Activated naive CD4-positive, alpha-beta T cell treated with Interleukin-2 at 50 U/mL for 16 hours (primary cell): Measurements from ENCODE around the gene CDC42SE2.
A peak's percentile ranks its signal among the peaks of the same experiment; 100 is the strongest.
"Not testable (repeated sequence)": the region's sequence is repeated elsewhere in the genome, so short reads cannot be mapped to it uniquely, and the experiment has no call there.

Experiments used
- DNase-seq: peaks from one replicate; pipeline ENCODE4 v3.0.0-alpha.2; 2020

Gene CDC42SE2

GRCh38 chr5:131328536-131329285 is 64.9 kb downstream of the CDC42SE2 start:
- DNase-seq: no peak

DNA sequence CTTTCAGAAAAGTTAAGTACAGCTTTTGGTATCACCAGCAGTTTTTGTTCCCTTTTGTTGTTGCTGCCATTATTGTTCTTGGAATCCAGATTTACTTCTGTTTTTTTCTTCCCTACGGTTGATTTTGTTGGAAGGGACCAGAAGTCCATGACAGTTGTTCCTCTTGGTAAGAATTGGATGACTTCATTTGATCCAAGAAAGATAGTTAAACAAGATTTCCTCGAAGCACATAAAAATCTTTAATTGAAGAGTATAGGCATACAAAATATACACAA is 65.4 kb downstream of the CDC42SE2 start:
- no peak for DNase-seq

DNA sequence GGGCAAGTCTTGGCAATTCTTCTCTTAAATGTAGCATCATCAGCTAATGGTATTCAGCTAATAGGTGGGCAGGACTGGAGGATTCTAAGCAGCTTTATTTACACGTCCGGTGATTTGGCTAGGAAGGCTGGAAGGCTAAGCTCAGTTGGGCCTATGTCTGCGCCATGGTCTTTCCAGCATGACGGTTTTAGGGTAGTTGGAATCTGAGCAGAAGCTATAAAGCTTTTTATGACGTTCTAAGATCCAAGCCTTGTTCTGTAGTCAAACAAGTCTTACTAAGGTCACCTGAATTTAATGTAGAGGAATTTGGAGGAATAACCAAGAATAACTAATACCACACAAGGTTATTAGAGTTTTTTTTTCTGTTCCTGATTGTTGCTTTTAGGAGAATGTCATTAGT is 66.2 kb downstream of the CDC42SE2 start:
- DNase-seq: no peak

DNA sequence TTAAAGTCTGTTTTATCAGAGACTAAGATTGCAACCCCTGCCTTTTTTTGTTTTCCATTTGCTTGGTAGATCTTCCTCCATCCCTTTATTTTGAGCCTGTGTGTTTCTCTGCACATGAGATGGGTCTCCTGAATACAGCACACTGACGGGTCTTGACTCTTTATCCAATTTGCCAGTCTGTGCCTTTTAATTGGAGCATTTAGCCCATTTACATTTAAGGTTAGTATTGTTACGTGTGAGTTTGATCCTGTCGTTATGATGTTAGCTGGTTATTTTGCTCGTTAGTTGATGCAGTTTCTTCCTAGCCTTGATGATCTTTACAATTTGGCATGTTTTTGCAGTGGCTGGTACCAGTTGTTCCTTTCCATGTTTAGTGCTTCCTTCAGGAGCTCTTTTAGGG is 71.9 kb downstream of the CDC42SE2 start:
- DNase-seq: not testable (repeated sequence)

GRCh38 chr5:131336801-131337200 is 72.9 kb downstream of the CDC42SE2 start:
- not testable (repeated sequence) for DNase-seq

GRCh38 chr5:131337240-131338050 is 73.6 kb downstream of the CDC42SE2 start:
- DNase-seq: peak; percentile 26

- no peak for DNase-seq
Measured at GRCh38 chr5:131338051-131338453, 74.2 kb downstream of the CDC42SE2 start.

DNA sequence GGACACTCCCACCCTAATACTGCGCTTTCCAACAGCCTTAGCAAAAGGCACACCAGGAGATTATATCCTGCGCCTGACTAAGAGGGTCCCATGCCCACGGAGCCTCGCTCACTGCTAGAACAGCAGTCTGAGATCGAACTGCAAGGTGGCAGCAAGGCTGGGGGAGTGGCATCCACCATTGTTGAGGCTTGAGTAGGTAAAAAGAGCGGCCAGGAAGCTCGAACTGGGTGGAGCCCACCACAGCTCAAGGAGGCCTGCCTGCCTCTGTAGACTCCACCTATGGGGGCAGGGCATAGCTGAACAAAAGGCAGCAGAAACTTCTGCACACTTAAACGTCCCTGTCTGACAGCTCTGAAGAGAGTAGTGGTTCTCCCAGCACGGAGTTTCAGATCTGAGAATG is 80.4 kb downstream of the CDC42SE2 start:
- not testable (repeated sequence) for DNase-seq

DNA sequence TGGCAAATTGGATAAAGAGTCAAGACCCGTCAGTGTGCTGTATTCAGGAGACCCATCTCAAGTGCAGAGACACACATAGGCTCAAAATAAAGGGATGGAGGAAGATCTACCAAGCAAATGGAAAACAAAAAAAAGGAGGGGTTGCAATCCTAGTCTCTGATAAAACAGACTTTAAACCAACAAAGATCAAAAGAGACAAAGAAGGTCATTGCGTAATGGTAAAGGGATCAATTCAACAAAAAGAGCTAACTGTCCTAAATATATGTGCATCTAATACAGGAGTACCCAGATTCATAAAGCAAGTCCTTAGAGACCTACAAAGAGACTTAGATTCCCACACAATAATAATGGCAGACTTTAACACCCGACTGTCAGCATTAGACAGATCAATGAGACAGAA is 82.4 kb downstream of the CDC42SE2 start:
- not testable (repeated sequence) for DNase-seq

GRCh38 chr5:131353991-131354390 is 90.1 kb downstream of the CDC42SE2 start:
- no peak for DNase-seq

GRCh38 chr5:131355971-131356528 is 92.2 kb downstream of the CDC42SE2 start:
- DNase-seq: no peak

DNA sequence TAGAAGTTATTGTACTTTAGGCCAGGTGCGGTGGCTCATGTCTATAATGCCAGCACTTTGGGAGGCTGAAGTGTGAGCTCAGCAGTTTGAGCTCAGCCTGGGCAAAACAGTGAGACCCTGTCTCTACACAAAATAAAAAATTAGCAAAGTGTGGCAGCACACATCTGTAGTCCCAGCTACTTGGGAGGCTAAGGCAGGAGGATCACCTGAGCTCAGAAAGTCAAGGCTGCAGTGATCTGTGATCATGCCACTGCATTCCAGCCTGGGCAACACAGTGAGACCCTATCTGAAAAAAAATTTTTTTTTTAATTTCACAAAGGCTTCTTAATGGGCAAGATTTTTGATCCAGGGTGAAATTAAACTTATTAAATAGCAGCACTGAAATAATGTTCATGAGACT is 92.8 kb downstream of the CDC42SE2 start:
- no peak for DNase-seq

- peak; percentile 61 for DNase-seq
Measured at GRCh38 chr5:131357739-131358561, 94.1 kb downstream of the CDC42SE2 start.

DNA sequence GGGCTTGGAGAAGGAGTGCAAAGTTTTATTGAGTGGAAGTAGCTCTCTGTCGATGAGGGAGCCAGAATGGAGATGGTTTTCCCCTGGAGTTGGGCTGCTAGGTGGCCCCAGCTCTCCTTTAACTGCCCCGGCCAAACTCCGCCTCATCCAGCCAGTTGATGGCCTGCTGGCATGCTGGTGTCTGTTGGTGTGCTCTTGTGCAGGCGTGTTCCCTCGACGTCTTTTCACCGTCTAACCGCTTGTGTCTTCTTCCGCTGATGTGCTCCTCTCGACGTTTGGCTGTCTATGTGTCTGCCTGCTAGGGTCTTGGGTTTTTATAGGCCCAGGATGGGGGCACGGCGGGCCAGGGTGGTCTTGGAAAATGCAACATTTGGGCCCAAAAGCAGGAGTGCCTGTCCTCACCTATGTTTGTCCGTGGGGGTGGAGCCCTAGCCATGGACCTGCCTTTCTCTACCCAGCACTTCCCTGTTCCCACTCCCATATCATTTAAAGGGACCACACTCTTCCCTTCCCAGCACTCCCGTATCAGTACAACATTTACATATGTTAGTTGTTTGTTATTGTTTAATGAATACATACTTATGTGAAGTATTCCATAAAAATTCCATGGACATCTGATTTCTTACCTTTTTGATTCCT is 97.9 kb downstream of the CDC42SE2 start:
- DNase-seq: no peak

DNA sequence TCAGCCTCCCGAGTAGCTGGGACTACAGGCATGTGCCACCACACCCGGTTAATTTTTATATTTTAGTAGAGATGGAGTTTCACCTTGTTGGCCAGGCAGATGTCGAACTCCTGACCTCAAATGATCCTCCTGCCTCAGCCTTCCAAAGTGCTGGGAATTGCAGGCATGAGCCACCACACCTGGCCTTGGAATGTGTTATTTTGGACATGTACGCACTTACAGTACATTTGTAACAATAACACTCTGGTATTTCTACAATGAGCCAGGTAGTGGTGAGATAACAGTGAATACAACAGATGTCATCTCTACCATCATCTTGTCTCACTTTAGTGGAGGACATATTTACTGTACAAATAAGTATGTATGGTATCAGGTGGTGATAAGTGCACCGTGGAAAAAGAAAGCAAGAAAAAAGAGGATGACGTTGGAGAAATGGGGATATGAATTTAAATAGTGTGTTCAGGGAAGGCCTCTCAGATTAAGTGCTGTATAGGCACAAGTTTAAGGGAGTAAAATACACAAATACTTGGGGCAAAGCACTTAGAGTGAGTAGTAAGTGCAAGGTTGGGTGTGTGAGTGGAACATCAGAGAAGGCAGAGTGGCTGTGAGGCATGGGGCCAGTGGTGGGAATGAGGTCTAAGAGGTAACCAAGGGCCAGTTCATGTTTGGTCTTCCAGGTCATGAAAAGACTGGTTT is 100.1 kb downstream of the CDC42SE2 start:
- DNase-seq: no peak

DNA sequence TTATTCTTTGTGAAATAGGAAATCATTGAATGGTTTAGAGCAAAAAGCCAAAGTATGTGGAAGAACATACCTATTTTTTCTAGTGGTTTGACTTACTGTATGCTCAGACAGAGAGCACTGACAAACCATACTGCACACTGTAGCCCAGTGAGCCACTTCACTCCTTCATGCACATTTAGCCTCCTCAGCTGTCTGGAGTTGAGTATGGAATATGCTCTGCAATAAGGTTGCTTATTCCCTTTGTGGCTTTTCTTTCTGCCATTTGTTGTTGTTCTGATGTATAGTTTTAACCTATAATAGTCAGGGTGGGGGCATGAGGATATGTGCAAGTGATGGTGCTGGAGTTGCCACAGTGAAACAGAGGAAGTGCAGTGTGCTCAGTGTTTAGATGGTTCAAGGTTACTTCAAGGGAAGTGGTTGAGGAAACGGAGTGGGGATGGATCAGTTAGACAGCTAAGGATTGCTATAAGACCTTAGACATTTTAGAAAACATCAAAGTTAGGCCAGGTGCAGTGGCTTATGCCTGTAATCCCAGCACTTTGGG is 100.7 kb downstream of the CDC42SE2 start:
- DNase-seq: no peak

DNA sequence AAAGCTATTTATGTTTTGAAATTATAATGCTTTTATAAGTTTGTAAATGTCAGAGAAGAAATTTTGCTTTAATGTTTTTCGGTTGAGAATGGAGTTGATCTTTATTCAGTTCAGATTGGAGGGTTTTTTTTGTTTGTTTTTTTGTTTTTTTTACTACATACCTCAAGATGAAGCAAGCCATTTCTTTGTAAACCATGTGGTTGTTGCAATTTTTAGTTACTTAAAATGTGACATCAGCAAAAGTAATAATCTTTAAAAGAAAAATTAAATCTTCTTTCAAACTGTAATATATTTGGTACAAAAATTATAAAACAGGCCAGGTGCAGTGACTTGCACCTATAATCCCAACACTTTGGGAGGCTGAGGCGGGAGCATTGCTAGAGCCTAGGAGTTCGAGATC is 102.6 kb downstream of the CDC42SE2 start:
- no peak for DNase-seq

GRCh38 chr5:131367219-131367860 is 103.5 kb downstream of the CDC42SE2 start:
- no peak for DNase-seq

GRCh38 chr5:131368866-131369265 is 105.0 kb downstream of the CDC42SE2 start:
- no peak for DNase-seq

- DNase-seq: no peak
Measured at GRCh38 chr5:131369558-131369957, 105.7 kb downstream of the CDC42SE2 start.

DNA sequence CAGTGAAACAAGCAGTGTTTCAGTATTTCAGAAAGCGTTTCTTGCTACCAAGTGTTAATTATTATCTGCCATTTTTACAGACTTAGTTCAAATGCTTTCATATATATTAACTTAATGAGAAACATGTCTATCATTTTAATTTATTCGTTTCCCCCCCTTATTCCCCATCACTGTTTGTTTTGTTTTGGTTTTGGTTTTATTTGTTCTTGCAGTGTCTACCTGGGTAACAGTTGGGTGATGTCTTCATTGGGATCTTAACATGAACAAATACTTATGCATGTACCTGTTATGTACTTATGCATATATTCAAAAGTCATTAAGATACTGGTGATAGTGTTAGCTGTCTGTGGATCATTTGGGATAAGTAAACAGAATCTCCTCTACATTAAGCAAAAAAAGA is 108.0 kb downstream of the CDC42SE2 start:
- DNase-seq: no peak
